Pancreas (tissue), 10 donors: ENCODE results near the gene IL12A. TPM values are rescaled to one million over a fixed set of nuclear protein-coding genes. Genes with fewer than 3 reads are reported as not detected.

Experiments
- ATAC-seq, 4 donors: fragments of 200-7000 bp; cut with Tn5 transposase; one replicate each; pipeline versions ENCODE4 v1.8.0 to v1.9.1; 2020; ENCODE audit warnings: mild to moderate bottlenecking in 4 of 4, moderate library complexity in 4 of 4
- DNase-seq, 6 donors: peaks; one replicate each; pipeline ENCODE4 v3.0.0-alpha.2; 2020
- FAIRE-seq: peaks from 2 replicates; lab custom pipeline; 2012; peaks lifted over from hg19 to GRCh38; lab: Jason Lieb, UNC
- H3K27ac ChIP-seq, 4 donors: fragments of 200-600 bp; sonication (generic); 1 replicate in 3 of 4; 2 replicates in 1 of 4; pipeline versions ENCODE4 v1.5.0 to v1.8.0; 2020
- H3K27me3 ChIP-seq, 4 donors: fragments of 200-600 bp; one replicate each; pipeline ENCODE4 v1.8.0; 2021
- H3K36me3 ChIP-seq, 3 donors: fragments of 200-600 bp; sonication (generic) in 1 of 3; one replicate each; pipeline versions ENCODE4 v1.5.0 to v1.8.0; 2020 to 2021
- H3K4me1 ChIP-seq, 3 donors: fragments of 200-600 bp; one replicate each; pipeline ENCODE4 v1.8.0; 2021
- H3K4me3 ChIP-seq, 4 donors: fragments of 200-600 bp; sonication (generic) in 2 of 4; one replicate each; pipeline versions ENCODE4 v1.5.0 to v1.8.0; 2020 to 2021
- H3K9me3 ChIP-seq, 4 donors: fragments of 200-600 bp; one replicate each; pipeline ENCODE4 v1.8.0; 2021
- CTCF ChIP-seq, 4 donors: fragments of 200-600 bp; sonication (generic) in 3 of 4; IDR thresholded peaks; one replicate each; pipeline versions ENCODE4 v1.5.0 to v1.8.0; 2021; ENCODE audit warnings: antibody characterized with exemption in 4 of 4
- WGBS, 2 donors: extraction: QIAGEN DNeasy Blood & Tissue Kit; methylation state at CpG; one replicate each; pipeline ENCODE4 v1.1.7; 2013; 5-methylcytosine and 5-hydroxymethylcytosine counted together
- intact Hi-C, 3 donors: fragments of 100-400 bp; cut with DNase I; formaldehyde crosslinking; loops; one replicate each; pipeline versions ENCODE4 v1.11.1 to v1.14.2; 2022
- polyA plus RNA-seq, 2 donors: library from polyadenylated mRNA; stranded (reverse); fragments of 200-250 nt; gene quantifications; one replicate each; pipeline ENCODE4 v1.2.3, GENCODE V29; 2013
- total RNA-seq, 6 donors: library from RNA; stranded (reverse); fragmentation: NEBNext Ultra II Directional in 4 of 6; extraction: Animal tissue kit (Norgen Biotek cat#: 25700) in 4 of 6; gene quantifications; one replicate each; pipeline versions ENCODE4 v1.2.1 to v1.2.4, GENCODE V29; 2021 to 2023
- donor health status: healthy with polysubstance abuse.
- donor health status: DM: no; HTN: no; CAD: no; lungs with moderate emphysema.
- donor health status: DM: no; HTN: no; CAD: no.
- donor health status: control.
- donor health status: control.
- donor health status: Bipolar disorder and iron deficiency.
- donor health status: DM: yes; HTN: yes; CAD: no.
- donor health status: DM: no; HTN: no; CAD: no.
- donor health status: DM: no; HTN: no; CAD: no.
- donor health status: DM: yes; HTN: yes; CAD: no.

IL12A gene
- total and polyA plus RNA-seq, 8 donors, result 0.08 to 2.2 (median 0.54) TPM

- Histone ChIP-seq H3K27ac (no peak overlapping the region), H3K36me3 (no peaks in the 10 kb centered on the region), H3K4me1 (no peaks in the 10 kb centered on the region), H3K27me3 (no peaks in the 10 kb centered on the region), H3K4me3 (no peak overlapping the region), H3K9me3 (no peaks in the 10 kb centered on the region)
- intact Hi-C loops, result no loop called here
- TF ChIP-seq CTCF (IDR thresholded peaks at IDR 0.05), result no peak
- FAIRE-seq, result no peak
- WGBS, 2 donors, result 65 to 67% methylated on average over 2 of the region's 2 CpGs
- no peak for DNase-seq
- ATAC-seq, result no peak
Observed at GRCh38 chr3:159953325-159954085, 35.1 kb upstream of the IL12A start.

GRCh38 chr3:159960188-159961148 is 28.2 kb upstream of the IL12A start:
- Histone ChIP-seq H3K4me3 (no peak overlapping the region), H3K4me1 (no peaks in the 10 kb centered on the region), H3K27me3 (no peaks in the 10 kb centered on the region), H3K36me3 (no peaks in the 10 kb centered on the region), H3K27ac (no peak overlapping the region), H3K9me3 (no peaks in the 10 kb centered on the region)
- intact Hi-C loops, result no loop called here
- no peak for ATAC-seq
- 70 to 75% methylated on average over 11 of the region's 11 CpGs for WGBS, 2 donors
- no peak for TF ChIP-seq CTCF (IDR thresholded peaks at IDR 0.05)
- FAIRE-seq, result no peak
- DNase-seq, result no peak

GRCh38 chr3:159964166-159964973 is 24.3 kb upstream of the IL12A start:
- FAIRE-seq (no peak), DNase-seq (no peak), ATAC-seq (peak in 2 of 4 donors; percentile 40 to 63)
- Histone ChIP-seq H3K4me3 (no peak overlapping the region), H3K27ac (no peak overlapping the region), H3K36me3 (no peaks in the 10 kb centered on the region), H3K27me3 (no peaks in the 10 kb centered on the region), H3K4me1 (no peaks in the 10 kb centered on the region), H3K9me3 (no peaks in the 10 kb centered on the region)
- WGBS, 2 donors, result 74% methylated on average over 7 of the region's 7 CpGs
- intact Hi-C loops, result no loop called here
- no peak for TF ChIP-seq CTCF (IDR thresholded peaks at IDR 0.05)

- no peak for ATAC-seq
- no peak for FAIRE-seq
- H3K9me3 ChIP-seq, result no peaks in the 10 kb centered on the region
Observed at GRCh38 chr3:159971311-159971710, 17.3 kb upstream of the IL12A start.

More at GRCh38 chr3:159971311-159971710, 17.3 kb upstream of the IL12A start:
- Histone ChIP-seq H3K27me3 (no peaks in the 10 kb centered on the region), H3K4me1 (no peaks in the 10 kb centered on the region), H3K27ac (no peak overlapping the region), H3K4me3 (no peak overlapping the region), H3K36me3 (no peaks in the 10 kb centered on the region)
- no peak for TF ChIP-seq CTCF (IDR thresholded peaks at IDR 0.05)
- intact Hi-C loops, result no loop called here
- no peak for DNase-seq
- 67 to 71% methylated on average over 7 of the region's 7 CpGs for WGBS, 2 donors
